Keratinocyte (primary cell): ENCODE data around the gene CLDN3. TPM values are rescaled to one million over a fixed set of nuclear protein-coding genes. Genes with fewer than 3 reads are reported as not detected.
A peak's percentile ranks its signal among the peaks of the same experiment; 100 is the strongest.

Experiments used
- DNase-seq: peaks from one replicate; pipeline ENCODE4 v3.0.0-alpha.2; 2011; ENCODE audit warnings: low read depth, missing footprints, low spot score
- FAIRE-seq: peaks from 2 replicates; lab custom pipeline; 2011; peaks lifted over from hg19 to GRCh38; lab: Jason Lieb, UNC
- H2AFZ ChIP-seq: 2 replicates; pipeline ENCODE4 v1.6.0; 2012; ENCODE audit warnings: low read length, control low read depth, inconsistent platforms; ENCODE audit not compliant: control insufficient read depth
- H3K27ac ChIP-seq: 2 replicates; pipeline ENCODE4 v1.5.1; 2011; ENCODE audit warnings: low read length; ENCODE audit not compliant: control insufficient read depth, insufficient read depth
- H3K27me3 ChIP-seq: 3 replicates; pipeline ENCODE4 v1.6.0; 2011; ENCODE audit warnings: low read length; ENCODE audit not compliant: control insufficient read depth, insufficient read depth; ENCODE audit errors: extremely low read depth
- H3K36me3 ChIP-seq, 2 experiments: 2 replicates in 1 of 2; 3 replicates in 1 of 2; pipeline ENCODE4 v1.5.1; 2011; ENCODE audit warnings: low read length in 2 of 2, mild to moderate bottlenecking in 1 of 2; ENCODE audit not compliant: control insufficient read depth in 2 of 2, insufficient read depth in 2 of 2; ENCODE audit errors: extremely low read depth in 1 of 2
- H3K4me1 ChIP-seq: 3 replicates; pipeline ENCODE4 v1.5.1; 2011; ENCODE audit warnings: low read length; ENCODE audit not compliant: control insufficient read depth, insufficient read depth; ENCODE audit errors: extremely low read depth
- H3K4me2 ChIP-seq: 3 replicates; pipeline ENCODE4 v1.6.0; 2011; ENCODE audit warnings: low read depth, low read length; ENCODE audit not compliant: control insufficient read depth, insufficient read depth; ENCODE audit errors: extremely low read depth
- H3K4me3 ChIP-seq, 3 experiments: fragments of 200-600 bp in 1 of 3; sonication (generic) in 1 of 3; 2 replicates in 2 of 3; 3 replicates in 1 of 3; pipeline ENCODE4 v1.5.1; 2011 to 2016; ENCODE audit warnings: low read length in 3 of 3, mild to moderate bottlenecking in 3 of 3, control low read depth in 2 of 3, inconsistent platforms in 1 of 3, low read depth in 1 of 3, mixed read lengths in 1 of 3, mixed run types in 1 of 3, moderate library complexity in 1 of 3; ENCODE audit not compliant: control insufficient read depth in 2 of 3, insufficient read depth in 2 of 3; ENCODE audit errors: extremely low read depth in 1 of 3
- H3K79me2 ChIP-seq: 2 replicates; pipeline ENCODE4 v1.6.0; 2012; ENCODE audit warnings: low read length; ENCODE audit not compliant: control insufficient read depth, insufficient read depth
- H3K9ac ChIP-seq: 3 replicates; pipeline ENCODE4 v1.6.0; 2011; ENCODE audit warnings: low read length; ENCODE audit not compliant: control insufficient read depth, insufficient read depth; ENCODE audit errors: extremely low read depth
- H3K9me1 ChIP-seq: 3 replicates; pipeline ENCODE4 v1.6.0; 2011; ENCODE audit warnings: low read length; ENCODE audit not compliant: control insufficient read depth, insufficient read depth; ENCODE audit errors: extremely low read depth
- H3K9me3 ChIP-seq: 2 replicates; pipeline ENCODE4 v1.5.1; 2012; ENCODE audit warnings: low read depth, low read length; ENCODE audit not compliant: control insufficient read depth
- H4K20me1 ChIP-seq: 3 replicates; pipeline ENCODE4 v1.6.0; 2011; ENCODE audit warnings: low read length; ENCODE audit not compliant: control insufficient read depth, insufficient read depth; ENCODE audit errors: extremely low read depth
- EZH2 ChIP-seq: IDR thresholded peaks from one replicate; pipeline ENCODE4 v1.6.1; 2012; ENCODE audit warnings: inconsistent platforms, mild to moderate bottlenecking, low read length, moderate library complexity
- dilution Hi-C: fragments of 300-500 bp; cut with MboI; formaldehyde crosslinking; loops from one replicate; pipeline ENCODE4 v1.7.0; 2020; ENCODE audit warnings: low sequenced_read_pairs; ENCODE audit not compliant: extremely low pct_ligation_motif_present
- polyA plus RNA-seq, 5 experiments: library from polyadenylated mRNA; depleted of rRNA in 3 of 5; stranded (reverse) in 3 of 5; stranded (forward) in 1 of 5; unstranded in 1 of 5; fragments of >200 nt; gene quantifications; 1 replicate in 1 of 5; 2 replicates in 3 of 5; 3 replicates in 1 of 5; pipeline versions ENCODE4 v1.2.1 to v1.2.3, GENCODE V29; 2011 to 2012; ENCODE audit warnings: missing spikeins in 2 of 5, low read depth in 1 of 5, low replicate concordance in 1 of 5
- small RNA-seq, 3 experiments: library from RNA; depleted of rRNA; stranded (forward); fragments of <200 nt; gene quantifications; one replicate each; pipeline ENCODE3, GENCODE V24; 2012; ENCODE audit warnings: low read depth in 3 of 3, low replicate concordance in 1 of 3; ENCODE audit not compliant: insufficient read length in 3 of 3
- TF ChIP-seq, protein P1 (sequence below), 3 experiments: IDR thresholded peaks in 1 of 3; conservative IDR thresholded peaks in 1 of 3; optimal IDR thresholded peaks in 1 of 3; 2 replicates in 2 of 3; 3 replicates in 1 of 3; pipeline versions ENCODE3 to v1.5.1; 2011; ENCODE audit warnings: low read length in 3 of 3, mild to moderate bottlenecking in 3 of 3, moderate library complexity in 2 of 3, control low read depth in 1 of 3, inconsistent platforms in 1 of 3; ENCODE audit not compliant: insufficient read depth in 2 of 3; ENCODE audit errors: extremely low read depth in 1 of 3

CLDN3 gene
- polyA plus RNA-seq, 1 donor (not counting 4 experiments of a cell fraction or from before 2014, with no cell fraction given), result not detected

DNA sequence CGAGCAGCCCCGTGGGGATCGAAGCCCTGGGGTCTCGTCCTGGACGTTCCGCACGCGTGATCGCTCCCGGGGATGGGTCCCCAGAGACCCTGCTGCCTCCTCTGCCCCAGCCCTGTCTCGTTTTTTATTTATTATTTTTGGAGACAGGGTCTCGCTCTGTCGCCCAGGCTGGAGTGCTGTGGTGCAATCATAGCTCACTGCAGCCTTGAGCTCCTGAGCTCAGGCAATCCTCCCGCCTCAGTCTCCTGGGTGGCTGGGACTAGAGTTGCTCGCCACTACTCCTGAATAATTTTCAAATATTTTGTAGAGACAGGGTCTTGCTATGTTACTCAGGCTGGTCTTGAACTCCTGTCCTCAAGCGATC is 50.3 kb downstream of the CLDN3 start:
- H2AFZ ChIP-seq, result no peak overlapping the region
- dilution Hi-C loops, result no loop called here
- H3K79me2 ChIP-seq, result peaks cover 36% of the 10 kb centered on the region
- H3K9me1 ChIP-seq, result peaks cover 10% of the 10 kb centered on the region
- peaks cover 3 to 8% of the 10 kb centered on the region in 2 experiments for H3K36me3 ChIP-seq
- H4K20me1 ChIP-seq, result peaks cover 25% of the 10 kb centered on the region
- peak overlapping the region; percentile 15 for H3K9ac ChIP-seq
- H3K27me3 ChIP-seq, result no peaks in the 10 kb centered on the region
- peaks cover 33% of the 10 kb centered on the region for H3K4me1 ChIP-seq
- peak overlapping the region; percentile 58 for H3K4me2 ChIP-seq
- no peak overlapping the region for H3K27ac ChIP-seq
- FAIRE-seq, result no peak
- peak overlapping the region in 2 of 3 experiments; percentile 12 to 42 for H3K4me3 ChIP-seq
- H3K9me3 ChIP-seq, result no peaks in the 10 kb centered on the region
- DNase-seq, result no peak
- TF ChIP-seq, protein P1, sequence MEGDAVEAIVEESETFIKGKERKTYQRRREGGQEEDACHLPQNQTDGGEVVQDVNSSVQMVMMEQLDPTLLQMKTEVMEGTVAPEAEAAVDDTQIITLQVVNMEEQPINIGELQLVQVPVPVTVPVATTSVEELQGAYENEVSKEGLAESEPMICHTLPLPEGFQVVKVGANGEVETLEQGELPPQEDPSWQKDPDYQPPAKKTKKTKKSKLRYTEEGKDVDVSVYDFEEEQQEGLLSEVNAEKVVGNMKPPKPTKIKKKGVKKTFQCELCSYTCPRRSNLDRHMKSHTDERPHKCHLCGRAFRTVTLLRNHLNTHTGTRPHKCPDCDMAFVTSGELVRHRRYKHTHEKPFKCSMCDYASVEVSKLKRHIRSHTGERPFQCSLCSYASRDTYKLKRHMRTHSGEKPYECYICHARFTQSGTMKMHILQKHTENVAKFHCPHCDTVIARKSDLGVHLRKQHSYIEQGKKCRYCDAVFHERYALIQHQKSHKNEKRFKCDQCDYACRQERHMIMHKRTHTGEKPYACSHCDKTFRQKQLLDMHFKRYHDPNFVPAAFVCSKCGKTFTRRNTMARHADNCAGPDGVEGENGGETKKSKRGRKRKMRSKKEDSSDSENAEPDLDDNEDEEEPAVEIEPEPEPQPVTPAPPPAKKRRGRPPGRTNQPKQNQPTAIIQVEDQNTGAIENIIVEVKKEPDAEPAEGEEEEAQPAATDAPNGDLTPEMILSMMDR (optimal IDR thresholded peaks at IDR 0.05 in 1 of 3, IDR thresholded peaks at IDR 0.05 in 1 of 3, conservative IDR thresholded peaks at IDR 0.05 in 1 of 3; ENCODE audit: extremely low read depth in 1 of 3, insufficient read depth in 2 of 3, low read length in 3 of 3), result no peak
- TF ChIP-seq EZH2, result no peak

Small RNA genes lying within 50 kb of the gene (small RNA-seq; reads per million reads assigned to genes)
- 0 reads per million in 3 experiments for gene RN7SL265P

Other genes starting within 250 kb of the CLDN3 start
- 14.2 to 24.3 TPM (median 23.6 TPM) in 3 replicates for gene BAZ1B, start 248.0 kb downstream of the CLDN3 start, polyA plus RNA-seq
- 38.5 to 49.6 TPM (median 41.0 TPM) in 3 replicates for gene BCL7B, start 212.6 kb downstream of the CLDN3 start, polyA plus RNA-seq
- 29.4 to 39.9 TPM (median 31.2 TPM) in 3 replicates for gene TBL2, start 191.7 kb downstream of the CLDN3 start, polyA plus RNA-seq
- gene MLXIPL, start 145.7 kb downstream of the CLDN3 start, polyA plus RNA-seq, result 0.05 to 0.14 TPM (median 0.05 TPM) in 3 replicates
- 0.65 to 1.5 TPM (median 0.81 TPM) in 3 replicates for gene VPS37D, start 102.4 kb downstream of the CLDN3 start, polyA plus RNA-seq
- 4.9 to 5.7 TPM (median 5.0 TPM) in 3 replicates for gene DNAJC30, start 86.8 kb downstream of the CLDN3 start, polyA plus RNA-seq
- gene BUD23, start 86.7 kb downstream of the CLDN3 start, polyA plus RNA-seq, result 47.1 to 87.5 TPM (median 72.0 TPM) in 3 replicates
- gene STX1A, start 50.6 kb downstream of the CLDN3 start, polyA plus RNA-seq, result 19.4 to 37.9 TPM (median 22.4 TPM) in 3 replicates
- 11.3 to 15.2 TPM (median 11.5 TPM) in 3 replicates for gene ABHD11, start 31.5 kb downstream of the CLDN3 start, polyA plus RNA-seq
- 7.2 to 14.8 TPM (median 13.7 TPM) in 3 replicates for gene CLDN4, start 60.7 kb upstream of the CLDN3 start, polyA plus RNA-seq
- 0.90 to 1.4 TPM (median 0.97 TPM) in 3 replicates for gene METTL27, start 72.2 kb upstream of the CLDN3 start, polyA plus RNA-seq
- not detected in 3 replicates for gene TMEM270, start 90.9 kb upstream of the CLDN3 start, polyA plus RNA-seq